GM10266 (cell line): ENCODE data around the gene AMFR.
A peak's percentile ranks its signal among the peaks of the same experiment; 100 is the strongest.

ENCODE experiments used
- DNase-seq: peaks from one replicate; pipeline ENCODE4 v3.0.0; 2012; ENCODE audit errors: extremely low spot score
- CTCF ChIP-seq: IDR thresholded peaks from 2 replicates; pipeline ENCODE4 v1.5.1; 2012; ENCODE audit warnings: mild to moderate bottlenecking, low read depth; ENCODE audit not compliant: control insufficient read depth, insufficient read depth; ENCODE audit errors: missing control alignments

The AMFR gene

GRCh38 chr16:56424404-56424764 is 961 bp downstream of the AMFR start:
- DNase-seq: no peak
- no peak for TF ChIP-seq CTCF

GRCh38 chr16:56423584-56424403 is 1.6 kb downstream of the AMFR start:
- DNase-seq: peak; percentile 63

GRCh38 chr16:56422896-56423441 is 2.4 kb downstream of the AMFR start:
- no peak for DNase-seq
- no peak for TF ChIP-seq CTCF

More at GRCh38 chr16:56423584-56424403, 1.6 kb downstream of the AMFR start:
- no peak for TF ChIP-seq CTCF

- no peak for DNase-seq
- no peak for TF ChIP-seq CTCF
Observed at GRCh38 chr16:56421976-56422669, 3.2 kb downstream of the AMFR start.

GRCh38 chr16:56421313-56421712 is 4.0 kb downstream of the AMFR start:
- no peak for TF ChIP-seq CTCF
- DNase-seq: no peak

GRCh38 chr16:56420613-56421012 is 4.7 kb downstream of the AMFR start:
- TF ChIP-seq CTCF: no peak
- DNase-seq: no peak

- peak; percentile 6 for TF ChIP-seq CTCF
- no peak for DNase-seq
Observed at GRCh38 chr16:56419740-56420548, 5.4 kb downstream of the AMFR start.
